ENCODE measurements around the gene RMND1.
"Not testable (repeated sequence)": the region's sequence is repeated elsewhere in the genome, so short reads cannot be mapped to it uniquely, and the experiment has no call there.

Gene RMND1

DNA sequence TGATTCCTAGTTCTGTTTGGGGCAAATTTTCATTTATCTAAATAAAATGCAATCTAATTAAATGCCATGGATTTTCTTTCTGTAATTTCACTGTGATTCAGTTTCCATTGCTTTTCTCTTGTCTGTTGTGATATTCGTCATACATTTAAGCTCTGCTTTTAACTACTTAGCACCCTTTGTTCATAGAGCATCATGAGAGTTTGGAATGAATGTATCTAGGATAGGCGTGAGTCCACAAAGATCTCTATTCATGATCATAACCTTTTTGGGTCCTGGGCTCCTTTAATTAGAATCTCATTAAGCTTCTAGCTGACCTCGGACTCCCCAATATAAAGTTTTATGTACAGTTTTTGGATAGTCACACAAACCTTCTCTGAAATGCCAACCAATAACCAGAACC, 93.5 kb downstream of the RMND1 start:
- DNase-seq (ENCODE audit: low read depth): no peak
- Histone ChIP-seq H3K4me1 (ENCODE audit: control insufficient read depth, insufficient read depth, low read length) (peaks cover 16% of the 10 kb centered on the region), H3K36me3 (ENCODE audit: control insufficient read depth, insufficient read depth, low read length, severe bottlenecking) (peaks cover 44% of the 10 kb centered on the region), H3K4me3 (ENCODE audit: low read length) (no peak overlapping the region), H3K9me3 (ENCODE audit: control insufficient read depth, low read length) (no peaks in the 10 kb centered on the region), H3K27me3 (replicated peaks; ENCODE audit: control insufficient read depth, insufficient read depth, low read length) (no peaks in the 10 kb centered on the region), H3K9ac (ENCODE audit: low read length) (no peak overlapping the region)

DNA sequence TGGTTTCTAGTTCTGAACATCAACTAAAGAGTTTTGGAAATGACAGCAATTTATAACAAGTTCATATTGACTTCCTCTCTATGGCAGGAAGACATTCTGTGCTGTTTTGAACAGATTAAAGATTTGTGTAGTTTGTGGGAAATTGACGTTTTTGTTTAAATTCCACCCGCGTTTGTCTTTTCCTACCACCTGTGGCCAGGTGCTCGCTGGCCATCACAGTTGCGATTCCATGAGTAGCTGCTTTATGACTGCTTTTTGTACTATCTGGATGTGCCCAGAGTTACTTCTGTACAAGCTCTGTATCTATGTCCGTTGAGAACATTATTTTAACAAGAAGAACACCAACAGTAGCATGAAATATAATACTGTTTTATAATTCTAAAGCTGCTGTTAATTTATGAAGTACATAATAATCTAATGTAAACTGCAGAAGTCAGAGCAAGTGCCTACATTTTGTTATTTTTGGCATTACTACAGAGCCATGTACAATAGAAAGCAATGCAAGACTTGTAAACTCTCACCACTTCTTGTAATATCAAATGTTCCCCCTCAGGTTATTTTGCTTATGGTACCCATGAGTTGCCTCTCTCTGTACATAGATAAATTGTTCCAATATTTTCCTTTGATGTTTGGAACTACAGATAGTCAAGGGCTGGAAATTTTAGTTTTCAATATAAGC, 94.0 kb downstream of the RMND1 start:
- H3K4me1 ChIP-seq (ENCODE audit: control insufficient read depth, insufficient read depth, low read length): peaks cover 15% of the 10 kb centered on the region
- H3K4me3 ChIP-seq (ENCODE audit: low read length): no peak overlapping the region
- no peaks in the 10 kb centered on the region for H3K27me3 ChIP-seq (replicated peaks; ENCODE audit: control insufficient read depth, insufficient read depth, low read length)
- no peaks in the 10 kb centered on the region for H3K9me3 ChIP-seq (ENCODE audit: control insufficient read depth, low read length)
- peaks cover 50% of the 10 kb centered on the region for H3K36me3 ChIP-seq (ENCODE audit: control insufficient read depth, insufficient read depth, low read length, severe bottlenecking)
- DNase-seq (ENCODE audit: low read depth): no peak
- H3K9ac ChIP-seq (ENCODE audit: low read length): no peak overlapping the region

DNA sequence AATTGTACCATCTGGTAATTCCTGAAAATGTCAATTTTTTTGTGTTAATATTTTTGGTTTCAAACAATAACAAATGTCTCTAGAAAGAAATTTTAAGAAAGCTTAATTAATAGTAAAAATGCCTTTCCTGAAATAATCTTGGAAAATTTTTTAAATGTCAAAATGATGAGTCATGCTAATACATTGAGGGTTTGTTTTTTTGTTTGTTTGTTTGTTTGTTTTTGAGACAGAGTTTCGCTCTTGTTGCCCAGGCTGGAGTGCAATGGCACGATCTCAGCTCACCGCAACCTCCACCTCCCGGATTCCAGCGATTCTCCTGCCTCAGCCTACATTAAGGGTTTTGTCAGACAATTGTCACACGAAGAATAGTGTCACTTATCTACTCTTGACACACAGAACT, 94.9 kb downstream of the RMND1 start:
- H3K9me3 ChIP-seq (ENCODE audit: control insufficient read depth, low read length); H3K27me3 ChIP-seq (replicated peaks; ENCODE audit: control insufficient read depth, insufficient read depth, low read length); DNase-seq (ENCODE audit: low read depth): not testable (repeated sequence)
- peaks cover 57% of the 10 kb centered on the region for H3K36me3 ChIP-seq (ENCODE audit: control insufficient read depth, insufficient read depth, low read length, severe bottlenecking)
- H3K4me3 ChIP-seq (ENCODE audit: low read length): peak overlapping the region; percentile 53
- peak overlapping the region; percentile 53 for H3K9ac ChIP-seq (ENCODE audit: low read length)
- peaks cover 13% of the 10 kb centered on the region for H3K4me1 ChIP-seq (ENCODE audit: control insufficient read depth, insufficient read depth, low read length)
